Upper lobe of left lung (tissue), 4 donors: ENCODE data around the gene TMEM132D.

Source experiments
- CTCF ChIP-seq, 6 experiments: fragments of 450-650 bp in 4 of 6; fragments of 200-600 bp in 2 of 6; sonication (generic) in 2 of 6; IDR thresholded peaks; one replicate each; pipeline ENCODE4 v1.5.1; 2016 to 2019; ENCODE audit warnings: antibody characterized with exemption in 6 of 6
- POLR2AphosphoS5 ChIP-seq, 2 donors: sonication (generic); formaldehyde crosslinking; IDR thresholded peaks; one replicate each; pipeline ENCODE4 v1.5.1; 2017; ENCODE audit warnings: antibody characterized with exemption in 2 of 2

DNA sequence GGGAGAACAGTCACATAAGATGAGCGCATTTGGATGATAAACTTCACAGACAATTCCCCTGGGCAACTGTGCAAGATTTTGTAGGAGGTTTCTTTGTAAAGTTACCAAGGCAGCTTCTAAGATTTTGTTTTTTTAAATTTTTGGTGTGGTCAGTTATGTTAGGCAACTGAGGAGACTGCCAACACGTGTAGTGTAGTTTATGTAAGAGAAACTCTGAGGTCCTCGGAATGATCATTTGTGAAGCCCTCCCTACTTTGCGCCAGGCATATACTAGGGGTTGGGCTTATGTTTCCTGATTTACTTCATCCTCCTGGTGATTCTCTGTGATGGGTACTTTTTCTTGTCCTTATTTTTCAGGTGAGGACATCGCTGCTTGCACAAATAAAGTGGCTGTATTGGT lies 433.6 kb downstream of the TMEM132D start:
- TF ChIP-seq POLR2AphosphoS5 (IDR thresholded peaks at IDR 0.05) (no peak), CTCF (IDR thresholded peaks at IDR 0.05) (no peak)
